ENCODE measurements around the gene RASL10A.

Gene RASL10A

DNA sequence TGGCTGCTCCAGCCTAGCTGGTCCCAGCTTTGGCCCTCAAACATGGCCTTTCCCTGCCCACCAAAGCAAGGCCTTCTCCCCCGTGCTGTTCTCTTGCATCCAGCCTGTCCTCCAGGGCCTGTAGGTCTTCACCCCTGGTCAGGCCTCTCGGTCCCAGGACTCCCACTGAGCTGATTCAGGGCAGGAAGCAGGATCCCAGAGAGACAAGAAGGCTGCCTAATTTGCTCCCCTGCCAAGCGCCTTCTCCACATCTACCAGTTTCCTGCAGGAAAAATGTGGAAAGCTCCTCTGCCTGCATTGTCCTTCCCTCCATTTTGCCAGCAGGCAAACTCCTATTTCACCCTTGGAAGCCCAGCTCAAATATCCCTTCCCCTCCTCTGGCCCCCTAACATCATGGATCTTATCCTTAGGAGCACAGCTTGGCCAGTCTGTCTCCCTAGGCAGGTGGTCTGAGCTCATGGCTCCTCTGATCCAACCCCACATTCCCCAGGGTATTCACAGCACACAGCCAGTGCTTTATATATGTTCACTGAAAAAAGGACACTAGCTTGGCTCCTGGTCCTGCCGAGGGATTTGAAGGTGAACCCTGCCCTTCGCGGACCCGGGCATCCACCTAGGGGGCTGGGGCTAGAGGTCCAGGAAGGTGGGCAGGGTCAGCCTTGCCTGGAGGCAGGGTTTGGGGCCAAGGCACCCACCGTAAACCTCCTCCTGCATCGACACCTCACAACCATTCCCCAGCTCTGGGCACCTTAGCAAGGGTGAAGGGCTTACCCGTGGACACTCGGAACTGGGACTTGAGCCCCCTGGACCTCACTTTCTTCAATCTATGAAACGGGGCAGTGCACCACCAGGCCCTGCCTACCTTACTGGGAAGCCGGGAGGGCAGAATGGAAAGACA, 48.7 kb downstream of the RASL10A start:
- no peak for DNase-seq

GRCh38 chr22:29265929-29266328, 49.6 kb downstream of the RASL10A start:
- no peak for DNase-seq

GRCh38 chr22:29265305-29265704, 50.2 kb downstream of the RASL10A start:
- DNase-seq: no peak

DNA sequence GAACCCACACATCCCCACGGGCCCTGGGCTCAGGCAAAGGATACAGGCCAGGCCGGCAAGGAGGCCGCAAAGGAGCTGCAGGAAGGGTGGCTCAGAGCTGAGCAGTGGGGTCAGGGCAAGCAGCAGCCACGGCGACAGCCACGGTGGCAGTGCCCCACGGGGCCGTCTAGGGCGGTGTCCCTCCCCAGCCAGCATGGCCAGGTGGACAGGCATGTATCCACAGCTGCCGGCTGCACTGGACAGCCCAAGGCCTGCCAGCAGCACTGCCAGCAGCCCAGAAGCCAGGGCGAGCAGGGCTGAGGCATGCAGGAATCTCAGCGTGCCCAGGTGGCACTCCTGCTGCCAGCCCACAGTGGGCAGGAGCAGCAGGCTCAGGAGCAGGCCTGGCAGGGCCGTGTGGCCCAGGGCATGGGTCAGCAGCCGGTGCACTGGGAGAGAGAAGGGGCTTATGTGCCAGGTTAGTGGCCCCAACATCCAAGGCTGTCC, 51.7 kb downstream of the RASL10A start:
- no peak for DNase-seq

All from NCI-H345 (cell line).